Measurements from ENCODE around the gene RNF114. TPM values are rescaled to one million over a fixed set of nuclear protein-coding genes. Genes with fewer than 3 reads are reported as not detected.
A peak's percentile ranks its signal among the peaks of the same experiment; 100 is the strongest.
"Not testable (repeated sequence)": the region's sequence is repeated elsewhere in the genome, so short reads cannot be mapped to it uniquely, and the experiment has no call there.

RNF114 gene
- total RNA-seq, 2 donors from 2014 or later: 101 to 109 TPM

DNA sequence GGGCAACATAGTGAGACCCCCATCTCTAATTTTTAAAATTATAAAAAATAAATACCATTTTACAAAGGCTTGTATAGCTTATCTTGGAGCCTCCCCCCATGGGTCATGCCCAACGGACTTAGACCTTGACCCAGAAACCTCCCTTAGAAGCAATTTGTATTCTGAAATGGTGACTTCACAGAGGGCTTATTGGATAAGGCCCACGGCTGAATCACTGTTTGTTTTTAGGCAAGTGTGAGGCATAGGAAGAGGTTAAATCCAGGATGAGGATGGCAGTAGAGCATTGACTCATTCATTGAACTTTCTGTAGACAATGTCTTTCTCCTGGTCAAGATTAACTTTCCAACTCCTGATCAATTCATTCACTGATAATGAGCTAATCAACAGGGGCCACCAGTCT is 40.3 kb downstream of the RNF114 start:
- Histone ChIP-seq H3K9ac (ENCODE audit: low read depth in 2 of 2, low read length in 2 of 2) (no peak overlapping the region), H3K4me3 (no peak overlapping the region), H3K27ac (no peak overlapping the region), H3K27me3 (no peaks in the 10 kb centered on the region), H3K9me3 (no peaks in the 10 kb centered on the region), H3K36me3 (no peaks in the 10 kb centered on the region), H3K4me1 (peaks cover 6% of the 10 kb centered on the region)
- intact Hi-C loops (cut with DNase I): no loop called here
- DNase-seq: no peak
- TF ChIP-seq, protein P1, sequence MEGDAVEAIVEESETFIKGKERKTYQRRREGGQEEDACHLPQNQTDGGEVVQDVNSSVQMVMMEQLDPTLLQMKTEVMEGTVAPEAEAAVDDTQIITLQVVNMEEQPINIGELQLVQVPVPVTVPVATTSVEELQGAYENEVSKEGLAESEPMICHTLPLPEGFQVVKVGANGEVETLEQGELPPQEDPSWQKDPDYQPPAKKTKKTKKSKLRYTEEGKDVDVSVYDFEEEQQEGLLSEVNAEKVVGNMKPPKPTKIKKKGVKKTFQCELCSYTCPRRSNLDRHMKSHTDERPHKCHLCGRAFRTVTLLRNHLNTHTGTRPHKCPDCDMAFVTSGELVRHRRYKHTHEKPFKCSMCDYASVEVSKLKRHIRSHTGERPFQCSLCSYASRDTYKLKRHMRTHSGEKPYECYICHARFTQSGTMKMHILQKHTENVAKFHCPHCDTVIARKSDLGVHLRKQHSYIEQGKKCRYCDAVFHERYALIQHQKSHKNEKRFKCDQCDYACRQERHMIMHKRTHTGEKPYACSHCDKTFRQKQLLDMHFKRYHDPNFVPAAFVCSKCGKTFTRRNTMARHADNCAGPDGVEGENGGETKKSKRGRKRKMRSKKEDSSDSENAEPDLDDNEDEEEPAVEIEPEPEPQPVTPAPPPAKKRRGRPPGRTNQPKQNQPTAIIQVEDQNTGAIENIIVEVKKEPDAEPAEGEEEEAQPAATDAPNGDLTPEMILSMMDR (IDR thresholded peaks at IDR 0.05): no peak

DNA sequence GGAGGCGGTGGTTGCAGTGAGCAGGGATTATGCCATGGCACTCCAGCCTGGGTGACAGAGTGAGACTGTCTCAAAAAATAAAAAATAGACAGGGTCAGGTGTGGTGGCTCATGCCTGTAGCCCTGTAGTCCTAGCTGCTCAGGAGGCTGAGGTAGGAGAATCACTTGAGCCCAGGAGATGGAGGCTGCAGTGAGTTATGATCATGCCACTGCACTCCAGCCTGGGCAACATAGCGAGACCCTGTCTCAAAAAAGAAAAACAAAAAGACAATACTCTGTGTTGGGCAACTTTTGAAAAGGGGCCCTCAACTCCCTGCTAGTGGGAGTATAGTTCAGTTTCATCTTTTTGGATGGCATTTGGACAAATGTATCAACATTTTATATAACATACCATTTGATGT is 41.5 kb downstream of the RNF114 start:
- H3K4me3 ChIP-seq; H3K27me3 ChIP-seq; DNase-seq; H3K9ac ChIP-seq (ENCODE audit: low read depth in 2 of 2, low read length in 2 of 2); H3K36me3 ChIP-seq; H3K27ac ChIP-seq; intact Hi-C loops (cut with DNase I); H3K9me3 ChIP-seq: not testable (repeated sequence)
- peaks cover 10% of the 10 kb centered on the region for H3K4me1 ChIP-seq

DNA sequence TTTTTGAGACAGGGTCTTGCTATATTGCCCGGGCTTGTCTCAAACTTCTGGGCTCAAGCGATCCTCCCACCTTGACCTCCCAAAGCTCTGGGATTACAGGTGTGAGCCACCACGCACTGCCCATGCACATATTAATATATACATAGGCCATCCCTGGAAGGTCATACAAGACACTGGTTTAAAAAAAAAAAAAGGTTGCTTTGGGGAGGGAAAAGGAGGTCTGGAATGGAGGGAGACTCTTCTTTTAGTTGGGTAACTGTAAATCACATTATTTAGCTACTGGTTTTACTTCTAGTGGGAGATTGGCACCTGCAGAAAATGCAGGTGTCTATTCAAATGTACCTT is 42.5 kb downstream of the RNF114 start:
- Histone ChIP-seq H3K4me1 (peaks cover 14% of the 10 kb centered on the region), H3K9ac (ENCODE audit: low read depth in 2 of 2, low read length in 2 of 2) (peak overlapping the region in 1 of 2 donors; percentile 12), H3K27me3 (no peaks in the 10 kb centered on the region), H3K36me3 (no peaks in the 10 kb centered on the region), H3K27ac (no peak overlapping the region), H3K9me3 (no peaks in the 10 kb centered on the region), H3K4me3 (no peak overlapping the region)
- TF ChIP-seq, protein P1 (IDR thresholded peaks at IDR 0.05): no peak
- intact Hi-C loops (cut with DNase I): loop anchor here (1.0 kb wide), 1 partner anchor 93 kb away; no protein-coding TSS in a partner anchor
- no peak for DNase-seq

DNA sequence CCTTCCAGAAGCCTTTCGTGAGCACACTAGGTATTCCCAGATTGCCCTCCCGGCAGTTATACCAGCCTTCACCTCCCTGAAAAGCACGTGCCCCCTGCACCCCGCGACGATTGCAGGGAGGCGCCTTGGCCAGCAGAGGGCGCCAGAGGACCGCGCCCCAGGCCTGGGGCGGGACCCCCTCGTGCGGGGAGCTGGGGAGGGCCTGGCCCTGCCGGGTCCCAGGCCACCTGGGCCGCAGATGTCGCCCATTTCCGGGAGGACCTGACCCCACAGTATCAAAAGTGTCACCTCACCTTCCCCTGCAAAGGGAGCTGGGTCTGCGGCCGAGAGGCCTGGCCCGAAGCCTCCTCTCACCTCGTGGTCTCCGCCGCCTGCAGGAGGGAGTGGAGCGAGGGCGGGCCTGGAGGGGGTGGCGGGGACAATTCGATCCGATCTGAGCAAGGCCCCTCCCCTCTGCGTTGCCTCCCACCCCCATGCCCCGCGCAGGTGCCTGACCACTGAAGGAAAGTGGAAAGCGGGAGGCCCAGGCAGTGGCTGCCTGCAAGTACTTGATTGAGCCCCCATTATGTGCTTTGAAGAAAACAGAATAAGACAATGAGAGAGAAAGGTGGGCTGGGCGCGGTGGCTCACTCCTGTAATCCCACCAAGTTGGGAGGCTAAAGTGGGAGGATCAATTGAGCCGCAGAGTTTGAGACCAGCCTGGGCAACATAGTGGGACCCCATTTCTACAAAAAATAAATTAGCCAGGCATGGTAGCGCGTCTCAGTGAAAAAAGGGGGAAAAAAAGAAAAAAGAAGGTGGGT is 43.0 kb downstream of the RNF114 start:
- no peak overlapping the region for H3K27ac ChIP-seq
- no peak overlapping the region for H3K4me3 ChIP-seq
- TF ChIP-seq, protein P1 (IDR thresholded peaks at IDR 0.05): peak; percentile 99
- peaks cover 14% of the 10 kb centered on the region for H3K4me1 ChIP-seq
- H3K27me3 ChIP-seq: no peaks in the 10 kb centered on the region
- intact Hi-C loops (cut with DNase I): loop anchor here (1.0 kb wide), 1 partner anchor 92 kb away; no protein-coding TSS in a partner anchor
- H3K9me3 ChIP-seq: no peaks in the 10 kb centered on the region
- DNase-seq: peak; percentile 57
- peak overlapping the region in 1 of 2 donors; percentile 12 for H3K9ac ChIP-seq (ENCODE audit: low read depth in 2 of 2, low read length in 2 of 2)
- H3K36me3 ChIP-seq: no peaks in the 10 kb centered on the region

DNA sequence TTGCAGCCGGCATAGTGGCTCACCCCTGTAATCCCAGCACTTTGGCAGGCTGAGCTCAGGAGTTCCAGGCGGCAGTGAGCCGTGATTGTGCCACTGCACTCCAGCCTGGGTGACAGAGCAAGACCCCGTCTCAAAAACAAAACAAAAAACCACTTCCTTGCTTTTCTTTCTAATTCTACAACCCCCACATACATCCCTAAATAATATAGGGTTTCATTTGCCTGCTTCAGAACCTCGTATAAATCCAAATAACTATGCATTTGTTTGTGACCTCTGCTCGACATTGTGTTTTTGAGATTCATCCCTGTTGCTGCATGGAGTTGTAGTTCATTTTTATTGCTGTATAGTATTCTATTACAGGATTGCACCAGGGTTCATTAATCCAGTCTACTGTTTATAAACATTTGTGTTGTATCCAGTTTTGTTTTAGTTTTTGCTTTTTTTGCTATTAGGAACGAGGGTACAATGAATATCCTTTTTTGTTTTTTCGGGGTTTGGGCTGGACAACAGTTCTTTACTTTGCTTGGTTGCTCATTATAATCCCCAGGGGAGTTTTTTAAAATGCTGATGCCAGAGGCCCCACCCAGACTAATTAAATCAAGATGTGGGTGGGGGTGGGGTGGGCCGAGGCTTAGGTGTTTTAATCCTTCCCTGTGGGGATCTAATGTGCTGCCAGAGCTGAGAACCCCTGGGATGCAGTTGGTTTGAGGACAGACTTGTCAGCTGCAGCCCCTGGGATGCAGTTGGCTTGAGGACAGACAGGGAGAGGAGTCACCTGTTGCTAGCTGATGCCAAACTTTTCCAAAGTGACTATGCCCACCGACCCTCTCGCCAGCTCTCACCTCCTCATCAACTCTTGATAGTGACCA is 44.2 kb downstream of the RNF114 start:
- DNase-seq: no peak
- intact Hi-C loops (cut with DNase I): loop anchor here (5.0 kb wide), 1 partner anchor 197 kb away; no protein-coding TSS in a partner anchor

More for the DNA sequence above, 44.2 kb downstream of the RNF114 start:
- H3K4me3 ChIP-seq: no peak overlapping the region
- H3K36me3 ChIP-seq: no peaks in the 10 kb centered on the region
- no peaks in the 10 kb centered on the region for H3K9me3 ChIP-seq
- no peak overlapping the region for H3K9ac ChIP-seq (ENCODE audit: low read depth in 2 of 2, low read length in 2 of 2)
- H3K4me1 ChIP-seq: peaks cover 14% of the 10 kb centered on the region
- TF ChIP-seq, protein P1 (IDR thresholded peaks at IDR 0.05): no peak
- no peaks in the 10 kb centered on the region for H3K27me3 ChIP-seq
- H3K27ac ChIP-seq: no peak overlapping the region

Data from colonic mucosa (tissue), 4 donors.